Measurements from ENCODE around the gene MGME1. TPM values are rescaled to one million over a fixed set of nuclear protein-coding genes. Genes with fewer than 3 reads are reported as not detected.

MGME1 gene
- total and polyA plus RNA-seq, 2 of the 13 experiments (the other 11 are each of a cell fraction or from before 2014, with no cell fraction given): 36.7 to 66.6 TPM

- peak; percentile 62; the same call in 1 of the 2 replicates for TF ChIP-seq ZNF281 (CRISPR knock-in tag; IDR thresholded peaks at IDR 0.05; ENCODE audit: borderline replicate concordance)
- peak; percentile 81; the same call in 1 of the 2 replicates for TF ChIP-seq SNAPC5 (CRISPR knock-in tag; IDR thresholded peaks at IDR 0.05; ENCODE audit: borderline replicate concordance)
- TF ChIP-seq FOXP4 (CRISPR knock-in tag; IDR thresholded peaks at IDR 0.05): peak; percentile 89
- peak; percentile 24; the same call in 1 of the 2 replicates for TF ChIP-seq ZNF709 (CRISPR knock-in tag; IDR thresholded peaks at IDR 0.05)
- TF ChIP-seq ZNF333 (CRISPR knock-in tag; IDR thresholded peaks at IDR 0.05; ENCODE audit: borderline replicate concordance): no peak
- no peak; the same call in 1 of the 2 replicates for TF ChIP-seq NKX3-1 (CRISPR knock-in tag; IDR thresholded peaks at IDR 0.05)
- peak; percentile 64; the same call in 1 of the 2 replicates for TF ChIP-seq ZNF629 (CRISPR knock-in tag; conservative IDR thresholded peaks at IDR 0.05)
- TF ChIP-seq SALL2 (CRISPR knock-in tag; IDR thresholded peaks at IDR 0.05): no peak
- TF ChIP-seq NFATC3 (CRISPR knock-in tag; IDR thresholded peaks at IDR 0.05): no peak
- TF ChIP-seq RELA (CRISPR knock-in tag; IDR thresholded peaks at IDR 0.05): 0 out of 2 replicates have a peak, but pooled peaks have one; percentile 44
- peak; percentile 99 for TF ChIP-seq HNF4A (CRISPR knock-in tag; IDR thresholded peaks at IDR 0.05)
- TF ChIP-seq TRIM24 (CRISPR knock-in tag; IDR thresholded peaks at IDR 0.05): peak; percentile 85; the same call in 1 of the 2 replicates
- no peak for TF ChIP-seq E2F5 (CRISPR knock-in tag; conservative IDR thresholded peaks at IDR 0.05)
- TF ChIP-seq MED13 (CRISPR knock-in tag; IDR thresholded peaks at IDR 0.05): peak; percentile 58; the same call in 1 of the 2 replicates
- TF ChIP-seq GATAD1 (CRISPR knock-in tag; IDR thresholded peaks at IDR 0.05): peak; percentile 78
- TF ChIP-seq ZNF766 (CRISPR knock-in tag; IDR thresholded peaks at IDR 0.05; ENCODE audit: borderline replicate concordance): no peak
- peak; percentile 78 for TF ChIP-seq ZBTB20 (CRISPR knock-in tag; IDR thresholded peaks at IDR 0.05; ENCODE audit: borderline replicate concordance, low read depth)
- TF ChIP-seq ZNF652 (CRISPR knock-in tag; IDR thresholded peaks at IDR 0.05; ENCODE audit: borderline replicate concordance, low read depth): peak; percentile 60; the same call in 1 of the 2 replicates
- no peak for TF ChIP-seq RFX3 (CRISPR knock-in tag; IDR thresholded peaks at IDR 0.05)
- TF ChIP-seq ATRX (CRISPR knock-in tag; IDR thresholded peaks at IDR 0.05; ENCODE audit: borderline replicate concordance): no peak
- peak; percentile 76 for TF ChIP-seq ZNF580 (CRISPR knock-in tag; IDR thresholded peaks at IDR 0.05; ENCODE audit: borderline replicate concordance, low read depth)
- TF ChIP-seq ZNF276 (CRISPR knock-in tag; IDR thresholded peaks at IDR 0.05; ENCODE audit: low read depth): no peak
Observed at GRCh38 chr20:17985388-17986018, 16.7 kb downstream of the MGME1 start (continued).

Measured in HepG2 (cell line).